ENCODE measurements around the gene KLHL25. TPM values are rescaled to one million over a fixed set of nuclear protein-coding genes. Genes with fewer than 3 reads are reported as not detected.

The KLHL25 gene
- total RNA-seq, 1 experiment from 2014 or later: 11.5 TPM

GRCh38 chr15:85810075-85810474 is 15.3 kb upstream of the KLHL25 start:
- TF ChIP-seq, protein P1, sequence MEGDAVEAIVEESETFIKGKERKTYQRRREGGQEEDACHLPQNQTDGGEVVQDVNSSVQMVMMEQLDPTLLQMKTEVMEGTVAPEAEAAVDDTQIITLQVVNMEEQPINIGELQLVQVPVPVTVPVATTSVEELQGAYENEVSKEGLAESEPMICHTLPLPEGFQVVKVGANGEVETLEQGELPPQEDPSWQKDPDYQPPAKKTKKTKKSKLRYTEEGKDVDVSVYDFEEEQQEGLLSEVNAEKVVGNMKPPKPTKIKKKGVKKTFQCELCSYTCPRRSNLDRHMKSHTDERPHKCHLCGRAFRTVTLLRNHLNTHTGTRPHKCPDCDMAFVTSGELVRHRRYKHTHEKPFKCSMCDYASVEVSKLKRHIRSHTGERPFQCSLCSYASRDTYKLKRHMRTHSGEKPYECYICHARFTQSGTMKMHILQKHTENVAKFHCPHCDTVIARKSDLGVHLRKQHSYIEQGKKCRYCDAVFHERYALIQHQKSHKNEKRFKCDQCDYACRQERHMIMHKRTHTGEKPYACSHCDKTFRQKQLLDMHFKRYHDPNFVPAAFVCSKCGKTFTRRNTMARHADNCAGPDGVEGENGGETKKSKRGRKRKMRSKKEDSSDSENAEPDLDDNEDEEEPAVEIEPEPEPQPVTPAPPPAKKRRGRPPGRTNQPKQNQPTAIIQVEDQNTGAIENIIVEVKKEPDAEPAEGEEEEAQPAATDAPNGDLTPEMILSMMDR (conservative IDR thresholded peaks at IDR 0.05; ENCODE audit: low read depth, low read length): no peak
- no peak for TF ChIP-seq EZH2 (IDR thresholded peaks at IDR 0.05; ENCODE audit: borderline replicate concordance, low read depth, low read length, poor library complexity, severe bottlenecking)
- H3K36me3 ChIP-seq (ENCODE audit: insufficient read depth, low read length, poor library complexity, severe bottlenecking): no peaks in the 10 kb centered on the region
- CTCF ChIA-PET: no interaction called here
- no peak overlapping the region for H3K27ac ChIP-seq (ENCODE audit: low read depth, low read length, poor library complexity, severe bottlenecking)
- no peaks in the 10 kb centered on the region for H3K4me1 ChIP-seq (ENCODE audit: insufficient read depth, low read length, poor library complexity, severe bottlenecking)
- DNase-seq (ENCODE audit: low spot score): no peak
- intact Hi-C loops (cut with micrococcal nuclease; ENCODE audit: unreplicated experiment): no loop called here
- no peaks in the 10 kb centered on the region for H3K9me3 ChIP-seq (ENCODE audit: low read depth, low read length, poor library complexity, severe bottlenecking)
- no peaks in the 10 kb centered on the region for H3K27me3 ChIP-seq (replicated peaks; ENCODE audit: insufficient read depth, low read depth, low read length, poor library complexity)
- no TSS peak for BruUV-seq (replicated peaks)
- POLR2A ChIA-PET (ENCODE audit: low non-redundant PET): no interaction called here
- H3K4me3 ChIP-seq (ENCODE audit: low read depth, low read length, poor library complexity, severe bottlenecking): no peak overlapping the region

GRCh38 chr15:85805420-85805819 is 10.7 kb upstream of the KLHL25 start:
- H3K9me3 ChIP-seq (ENCODE audit: low read depth, low read length, poor library complexity, severe bottlenecking): no peaks in the 10 kb centered on the region
- TF ChIP-seq, protein P1 (conservative IDR thresholded peaks at IDR 0.05; ENCODE audit: low read depth, low read length): no peak
- TF ChIP-seq EZH2 (IDR thresholded peaks at IDR 0.05; ENCODE audit: borderline replicate concordance, low read depth, low read length, poor library complexity, severe bottlenecking): no peak
- H3K36me3 ChIP-seq (ENCODE audit: insufficient read depth, low read length, poor library complexity, severe bottlenecking): no peaks in the 10 kb centered on the region
- no peaks in the 10 kb centered on the region for H3K4me1 ChIP-seq (ENCODE audit: insufficient read depth, low read length, poor library complexity, severe bottlenecking)
- no peak overlapping the region for H3K27ac ChIP-seq (ENCODE audit: low read depth, low read length, poor library complexity, severe bottlenecking)
- BruUV-seq (replicated peaks): no TSS peak
- no peak overlapping the region for H3K4me3 ChIP-seq (ENCODE audit: low read depth, low read length, poor library complexity, severe bottlenecking)
- intact Hi-C loops (cut with micrococcal nuclease; ENCODE audit: unreplicated experiment): no loop called here
- ChIA-PET POLR2A (ENCODE audit: low non-redundant PET) (no interaction called here), CTCF (no interaction called here)
- DNase-seq (ENCODE audit: low spot score): no peak
- H3K27me3 ChIP-seq (replicated peaks; ENCODE audit: insufficient read depth, low read depth, low read length, poor library complexity): no peaks in the 10 kb centered on the region

DNA sequence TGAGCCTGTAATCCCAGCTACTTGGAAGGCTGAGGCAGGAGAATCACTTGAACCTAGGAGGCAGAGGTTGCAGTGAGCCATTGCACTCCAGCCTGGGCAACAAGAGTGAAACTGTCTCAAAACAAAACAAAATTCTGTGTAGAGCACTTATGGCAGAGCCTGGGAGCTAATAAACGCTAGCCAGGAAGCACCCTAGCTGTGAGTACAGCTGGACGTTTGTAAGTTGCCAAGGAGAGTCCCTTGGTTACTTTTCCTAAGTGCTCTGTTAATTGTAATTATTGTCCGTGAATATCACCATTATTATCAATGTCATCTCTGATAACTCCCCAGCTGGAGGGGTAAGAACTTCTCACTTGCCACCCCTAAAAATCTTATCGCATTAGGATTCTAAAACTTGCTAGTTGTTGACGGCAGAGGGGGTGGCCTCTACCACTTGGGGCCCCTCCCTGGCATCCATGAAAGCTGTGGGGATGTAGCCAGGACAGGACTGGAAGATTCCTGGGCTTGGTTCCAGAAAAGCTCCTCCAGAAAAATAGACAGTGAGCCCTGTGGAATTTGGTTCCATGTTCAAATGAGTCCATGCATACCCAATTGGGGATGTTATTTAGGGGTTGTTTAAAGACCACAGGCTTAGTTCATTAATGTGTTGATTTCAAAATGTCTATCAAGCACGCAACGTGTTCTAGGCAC is 9.9 kb upstream of the KLHL25 start:
- BruUV-seq (replicated peaks): no TSS peak
- no peak for DNase-seq (ENCODE audit: low spot score)
- Histone ChIP-seq H3K36me3 (ENCODE audit: insufficient read depth, low read length, poor library complexity, severe bottlenecking) (no peaks in the 10 kb centered on the region), H3K27ac (ENCODE audit: low read depth, low read length, poor library complexity, severe bottlenecking) (no peak overlapping the region), H3K27me3 (replicated peaks; ENCODE audit: insufficient read depth, low read depth, low read length, poor library complexity) (no peaks in the 10 kb centered on the region), H3K4me3 (ENCODE audit: low read depth, low read length, poor library complexity, severe bottlenecking) (no peak overlapping the region), H3K9me3 (ENCODE audit: low read depth, low read length, poor library complexity, severe bottlenecking) (no peaks in the 10 kb centered on the region), H3K4me1 (ENCODE audit: insufficient read depth, low read length, poor library complexity, severe bottlenecking) (no peaks in the 10 kb centered on the region)
- ChIA-PET CTCF (no interaction called here), POLR2A (ENCODE audit: low non-redundant PET) (no interaction called here)
- TF ChIP-seq EZH2 (IDR thresholded peaks at IDR 0.05; ENCODE audit: borderline replicate concordance, low read depth, low read length, poor library complexity, severe bottlenecking): no peak
- TF ChIP-seq, protein P1 (conservative IDR thresholded peaks at IDR 0.05; ENCODE audit: low read depth, low read length): no peak
- intact Hi-C loops (cut with micrococcal nuclease; ENCODE audit: unreplicated experiment): no loop called here
